ENCODE results near the gene WIPF3.

- TF ChIP-seq CTCF (conservative IDR thresholded peaks at IDR 0.05; ENCODE audit: low read length) (no peak), EZH2phosphoT487 (IDR thresholded peaks at IDR 0.05; ENCODE audit: borderline replicate concordance) (no peak)
Observed at GRCh38 chr7:29861884-29862283, 55.6 kb downstream of the WIPF3 start.

All from Loucy (cell line).